IMR-90 (cell line): ENCODE measurements around the gene RBFOX2. TPM values are rescaled to one million over a fixed set of nuclear protein-coding genes. Genes with fewer than 3 reads are reported as not detected.
A peak's percentile ranks its signal among the peaks of the same experiment; 100 is the strongest.

Source experiments
- ATAC-seq: fragments of 200-7000 bp; cut with Tn5 transposase; 2 replicates; pipeline ENCODE4 v1.9.1; 2020; ENCODE audit warnings: low read depth, mild to moderate bottlenecking, moderate library complexity
- BruUV-seq: library from RNA; stranded (reverse); fragments of 400-500 nt; replicated peaks from 2 replicates; lab custom pipeline; 2021; lab: Mats Ljungman, UMichigan
- CTCF ChIA-PET: fragments of 300-600 bp; formaldehyde crosslinking; extraction: SDS; loops from one replicate; lab custom pipeline; 2021; ENCODE audit warnings: antibody characterized with exemption; lab: Yijun Ruan, JAX
- POLR2A ChIA-PET: fragments of 300-600 bp; sonication (Branson Sonifier 250); formaldehyde crosslinking; loops from one replicate; lab custom pipeline; 2022; ENCODE audit warnings: antibody characterized with exemption; ENCODE audit not compliant: unreplicated experiment; lab: Charles Lee
- DNase-seq: peaks from one replicate; pipeline ENCODE4 v3.0.0; 2013
- H2AFZ ChIP-seq: replicated peaks from 2 replicates; pipeline ENCODE3; 2013; ENCODE audit warnings: low read length, mild to moderate bottlenecking; ENCODE audit not compliant: poor library complexity
- H2AK5ac ChIP-seq: 2 replicates; pipeline ENCODE4 v1.6.1; 2013; ENCODE audit warnings: low read depth, low read length, inconsistent platforms
- H2AK9ac ChIP-seq: replicated peaks from 2 replicates; pipeline ENCODE3; 2013; ENCODE audit warnings: mild to moderate bottlenecking, low read depth, low read length, moderate library complexity; ENCODE audit not compliant: poor library complexity
- H2BK120ac ChIP-seq: 2 replicates; pipeline ENCODE4 v1.6.1; 2013; ENCODE audit warnings: low read depth, low read length, inconsistent platforms
- H2BK15ac ChIP-seq: 3 replicates; pipeline ENCODE4 v1.6.1; 2013; ENCODE audit warnings: low read depth, low read length, inconsistent platforms
- H2BK20ac ChIP-seq: 2 replicates; pipeline ENCODE4 v1.6.1; 2013; ENCODE audit warnings: low read depth, mild to moderate bottlenecking, inconsistent platforms, low read length, moderate library complexity
- H2BK5ac ChIP-seq: 2 replicates; pipeline ENCODE4 v1.6.1; 2013; ENCODE audit warnings: mild to moderate bottlenecking, low read depth, low read length, inconsistent platforms; ENCODE audit not compliant: poor library complexity, severe bottlenecking
- H3K14ac ChIP-seq: replicated peaks from 2 replicates; pipeline ENCODE4 v1.6.1; 2013; ENCODE audit warnings: low read depth, low read length, inconsistent platforms
- H3K18ac ChIP-seq: 2 replicates; pipeline ENCODE4 v1.6.1; 2013; ENCODE audit warnings: low read depth, low read length, control low read depth
- H3K23ac ChIP-seq: 2 replicates; pipeline ENCODE4 v1.6.1; 2013; ENCODE audit warnings: low read depth, low read length, inconsistent platforms
- H3K27ac ChIP-seq: 2 replicates; pipeline ENCODE4 v1.5.1; 2013; ENCODE audit warnings: mild to moderate bottlenecking, control low read depth, low read length; ENCODE audit not compliant: insufficient read depth
- H3K27me3 ChIP-seq: 2 replicates; pipeline ENCODE4 v1.6.1; 2013; ENCODE audit warnings: low read length; ENCODE audit not compliant: control insufficient read depth, insufficient read depth
- H3K36me3 ChIP-seq: 2 replicates; pipeline ENCODE4 v1.6.1; 2013; ENCODE audit warnings: low read length, mixed read lengths; ENCODE audit not compliant: control insufficient read depth, insufficient read depth
- H3K4ac ChIP-seq: 2 replicates; pipeline ENCODE4 v1.6.1; 2013; ENCODE audit warnings: low read depth, low read length, inconsistent platforms
- H3K4me1 ChIP-seq: 2 replicates; pipeline ENCODE4 v1.6.1; 2013; ENCODE audit warnings: low read length, mixed read lengths; ENCODE audit not compliant: control insufficient read depth, insufficient read depth
- H3K4me2 ChIP-seq: 2 replicates; pipeline ENCODE4 v1.6.1; 2013; ENCODE audit warnings: low read depth, mild to moderate bottlenecking, control low read depth, low read length, moderate library complexity
- H3K4me3 ChIP-seq: 2 replicates; pipeline ENCODE4 v1.5.1; 2013; ENCODE audit warnings: low read depth, mild to moderate bottlenecking, control low read depth, low read length, moderate library complexity; ENCODE audit not compliant: insufficient read depth
- H3K56ac ChIP-seq: 2 replicates; pipeline ENCODE4 v1.6.1; 2013; ENCODE audit warnings: low read length, inconsistent platforms; ENCODE audit not compliant: insufficient read depth; ENCODE audit errors: extremely low read depth
- H3K79me1 ChIP-seq, 2 experiments: 2 replicates each; pipeline ENCODE4 v1.6.1; 2013; ENCODE audit warnings: low read length in 2 of 2, inconsistent platforms in 1 of 2, low read depth in 1 of 2
- H3K9ac ChIP-seq: 2 replicates; pipeline ENCODE4 v1.6.1; 2013; ENCODE audit warnings: low read depth, low read length, control low read depth
- H3K9me1 ChIP-seq: 2 replicates; pipeline ENCODE4 v1.6.1; 2013; ENCODE audit warnings: low read length, inconsistent platforms; ENCODE audit not compliant: insufficient read depth
- H3K9me3 ChIP-seq: 2 replicates; pipeline ENCODE4 v1.6.1; 2013; ENCODE audit warnings: low read length; ENCODE audit not compliant: control insufficient read depth, insufficient read depth
- H4K20me1 ChIP-seq: 2 replicates; pipeline ENCODE4 v1.6.1; 2013; ENCODE audit warnings: low read length, inconsistent platforms; ENCODE audit not compliant: insufficient read depth
- H4K5ac ChIP-seq: 2 replicates; pipeline ENCODE4 v1.6.1; 2013; ENCODE audit warnings: mild to moderate bottlenecking, low read depth, low read length, control low read depth
- H4K8ac ChIP-seq, 2 experiments: 2 replicates each; pipeline ENCODE4 v1.6.1; 2013; ENCODE audit warnings: low read depth in 2 of 2, low read length in 2 of 2, control low read depth in 1 of 2, inconsistent platforms in 1 of 2
- H4K91ac ChIP-seq: 2 replicates; pipeline ENCODE4 v1.6.1; 2013; ENCODE audit warnings: low read depth, low read length, inconsistent platforms; ENCODE audit not compliant: insufficient read depth
- BHLHE40 ChIP-seq: fragments of 150-350 bp; IDR thresholded peaks from 2 replicates; pipeline ENCODE4 v1.6.1; 2016; ENCODE audit warnings: mild to moderate bottlenecking, low read depth, low read length
- CEBPB ChIP-seq: IDR thresholded peaks from 2 replicates; pipeline ENCODE4 v1.6.1; 2012; ENCODE audit warnings: low read depth, low read length, improper control_type of control experiment
- CHD1 ChIP-seq: IDR thresholded peaks from 2 replicates; pipeline ENCODE4 v1.6.1; 2012; ENCODE audit warnings: low read depth, low read length, improper control_type of control experiment
- CTCF ChIP-seq: conservative IDR thresholded peaks from 2 replicates; pipeline ENCODE4 v1.5.1; 2012; ENCODE audit warnings: mild to moderate bottlenecking, low read depth, low read length, improper control_type of control experiment
- ELK1 ChIP-seq: fragments of 150-350 bp; IDR thresholded peaks from 2 replicates; pipeline ENCODE4 v1.6.1; 2016; ENCODE audit warnings: low read depth, mild to moderate bottlenecking, low read length, moderate library complexity, borderline replicate concordance
- FOS ChIP-seq: fragments of 150-350 bp; IDR thresholded peaks from 2 replicates; pipeline ENCODE4 v1.6.1; 2016; ENCODE audit warnings: low read depth, low read length
- MAFK ChIP-seq: IDR thresholded peaks from 2 replicates; pipeline ENCODE4 v1.6.1; 2012; ENCODE audit warnings: low read depth, low read length, improper control_type of control experiment
- MAZ ChIP-seq: IDR thresholded peaks from 2 replicates; pipeline ENCODE4 v1.6.1; 2012; ENCODE audit warnings: low read depth, mild to moderate bottlenecking, low read length, improper control_type of control experiment, moderate library complexity, borderline replicate concordance
- MXI1 ChIP-seq: IDR thresholded peaks from 2 replicates; pipeline ENCODE4 v1.6.1; 2012; ENCODE audit warnings: low read depth, mild to moderate bottlenecking, low read length, moderate library complexity, borderline replicate concordance
- NFE2L2 ChIP-seq: fragments of 150-350 bp; IDR thresholded peaks from 2 replicates; pipeline ENCODE4 v1.6.1; 2016; ENCODE audit warnings: low read depth, mild to moderate bottlenecking, low read length
- POLR2A ChIP-seq: IDR thresholded peaks from 2 replicates; pipeline ENCODE4 v1.6.1; 2012; ENCODE audit warnings: mild to moderate bottlenecking, low read depth, low read length
- RAD21 ChIP-seq: IDR thresholded peaks from 2 replicates; pipeline ENCODE4 v1.6.1; 2012; ENCODE audit warnings: low read length, improper control_type of control experiment
- RCOR1 ChIP-seq: IDR thresholded peaks from 2 replicates; pipeline ENCODE4 v1.6.1; 2012; ENCODE audit warnings: mild to moderate bottlenecking, low read length, improper control_type of control experiment; ENCODE audit not compliant: insufficient replicate concordance
- RFX5 ChIP-seq: IDR thresholded peaks from 2 replicates; pipeline ENCODE4 v1.8.0; 2012; ENCODE audit warnings: low read depth, mild to moderate bottlenecking, low read length, moderate library complexity
- SMC3 ChIP-seq: fragments of 150-350 bp; IDR thresholded peaks from 2 replicates; pipeline ENCODE4 v1.6.1; 2016; ENCODE audit warnings: low read depth, mild to moderate bottlenecking, antibody characterized with exemption, low read length, moderate library complexity
- USF2 ChIP-seq: fragments of 150-350 bp; IDR thresholded peaks from 2 replicates; pipeline ENCODE4 v1.6.1; 2017; ENCODE audit warnings: mild to moderate bottlenecking, antibody characterized with exemption, low read length, low read depth
- WGBS, 2 experiments: methylation state at CpG; one replicate each; pipeline versions ENCODE4 v1.1.5 to v1.1.7; 2013; ENCODE audit warnings: missing lambda C conversion rate in 2 of 2; ENCODE audit not compliant: insufficient read length in 1 of 2; ENCODE audit errors: extremely low coverage in 2 of 2; 5-methylcytosine and 5-hydroxymethylcytosine counted together
- dilution Hi-C: fragments of 300-500 bp; cut with HindIII; formaldehyde crosslinking; loops from one replicate; pipeline ENCODE4 v1.14.3; 2018; ENCODE audit warnings: low sequenced_read_pairs; ENCODE audit not compliant: unreplicated experiment
- in situ Hi-C: fragments of 300-500 bp; cut with MboI; formaldehyde crosslinking; loops from 3 replicates; pipeline ENCODE4 v1.14.3; 2019; ENCODE audit warnings: low sequenced_read_pairs, inconsistent platforms, mixed read lengths
- intact Hi-C: fragments of 100-400 bp; cut with micrococcal nuclease; formaldehyde crosslinking; loops from 2 replicates; pipeline ENCODE4 v1.10.0; 2022
- polyA plus RNA-seq, 3 experiments: library from polyadenylated mRNA; depleted of rRNA; stranded (reverse); fragments of >200 nt; gene quantifications; 2 replicates each; pipeline ENCODE4 v1.2.3, GENCODE V29; 2012; ENCODE audit warnings: low replicate concordance in 1 of 3
- total RNA-seq: library from RNA; depleted of rRNA; stranded (reverse); fragments of >200 nt; gene quantifications from 2 replicates; pipeline ENCODE4 v1.2.3, GENCODE V29; 2012

RBFOX2 gene
- total and polyA plus RNA-seq, 2 of the 4 experiments (the other 2 are of a cell fraction) = 146 to 178 TPM

GRCh38 chr22:36073476-36073875 lies 44.9 kb upstream of the RBFOX2 start:
- Histone ChIP-seq H2AFZ (no peak overlapping the region), H3K4me2 (no peak overlapping the region), H4K91ac (no peak overlapping the region), H4K5ac (no peak overlapping the region), H3K27ac (no peak overlapping the region), H3K14ac (no peak overlapping the region), H3K23ac (no peak overlapping the region), H3K9ac (no peak overlapping the region), H2AK5ac (no peak overlapping the region), H3K9me1 (no peaks in the 10 kb centered on the region), H4K8ac (no peak overlapping the region), H3K4me3 (no peak overlapping the region), H3K27me3 (no peaks in the 10 kb centered on the region), H3K36me3 (no peaks in the 10 kb centered on the region), H3K9me3 (no peaks in the 10 kb centered on the region), H4K20me1 (no peaks in the 10 kb centered on the region), H3K4me1 (no peaks in the 10 kb centered on the region), H2BK15ac (no peak overlapping the region), H2BK20ac (no peak overlapping the region), H3K18ac (no peak overlapping the region), H3K79me1 (no peaks in the 10 kb centered on the region), H2BK120ac (no peak overlapping the region), H2BK5ac (no peak overlapping the region), H3K4ac (no peak overlapping the region), H2AK9ac (no peak overlapping the region), H3K56ac (no peak overlapping the region)
- ATAC-seq (no peak), DNase-seq (peak; percentile 43)
- POLR2A ChIA-PET = no interaction called here
- CTCF ChIA-PET = no interaction called here
- TF ChIP-seq SMC3 (no peak), MAFK (no peak), POLR2A (no peak), NFE2L2 (no peak), FOS (no peak), RAD21 (no peak), RFX5 (no peak), ELK1 (no peak), RCOR1 (no peak), CTCF (no peak), BHLHE40 (no peak), CHD1 (no peak), USF2 (no peak), MAZ (no peak), MXI1 (no peak), CEBPB (no peak)
- BruUV-seq = no TSS peak
- dilution Hi-C loops (no loop called here), intact Hi-C loops (no loop called here), in situ Hi-C loops (no loop called here)
- WGBS, 2 experiments = no CpG with 5 or more reads among the region's 1 CpG
